B cell (primary cell): ENCODE results near the gene PLEKHJ1.

Source experiments
- CTCF ChIP-seq: fragments of 200-600 bp; IDR thresholded peaks from one replicate; pipeline ENCODE4 v1.8.0; 2022; ENCODE audit warnings: antibody characterized with exemption, mild to moderate bottlenecking
- EZH2 ChIP-seq: IDR thresholded peaks from 2 replicates; pipeline ENCODE4 v1.6.1; 2012; ENCODE audit warnings: borderline replicate concordance, low read depth, mild to moderate bottlenecking, moderate library complexity, low read length; ENCODE audit not compliant: insufficient read depth, poor library complexity, severe bottlenecking

- TF ChIP-seq EZH2 (no peak), CTCF (no peak)
These were observed 34.5 kb downstream of the PLEKHJ1 start for GRCh38 chr19:2201473-2202148.
